ENCODE data around the gene E2F4.

Gene E2F4

GRCh38 chr16:67246081-67246755 lies 54.3 kb downstream of the E2F4 start:
- Mint-ChIP-seq H3K36me3 (ENCODE audit: low read depth) (no peaks in the 10 kb centered on the region), H3K4me1 (peaks cover 49% of the 10 kb centered on the region), H3K27ac (no peak overlapping the region), H3K9me3 (no peaks in the 10 kb centered on the region), H3K4me3 (peak overlapping the region; percentile 81), H3K27me3 (ENCODE audit: low read depth, poor library complexity) (peaks cover 39% of the 10 kb centered on the region)
- DNase-seq = peak; percentile 85
- no peak for TF ChIP-seq CTCF (IDR thresholded peaks at IDR 0.05)

- H3K4me1 Mint-ChIP-seq = peaks cover 45% of the 10 kb centered on the region
- no peaks in the 10 kb centered on the region for H3K9me3 Mint-ChIP-seq
- no peaks in the 10 kb centered on the region for H3K36me3 Mint-ChIP-seq (ENCODE audit: low read depth)
- no peak overlapping the region for H3K27ac Mint-ChIP-seq
- DNase-seq = peak; percentile 48
- peaks cover 42% of the 10 kb centered on the region for H3K27me3 Mint-ChIP-seq (ENCODE audit: low read depth, poor library complexity)
- peak overlapping the region; percentile 81 for H3K4me3 Mint-ChIP-seq
- no peak for TF ChIP-seq CTCF (IDR thresholded peaks at IDR 0.05)
Measured at GRCh38 chr16:67246756-67247191, 54.8 kb downstream of the E2F4 start.

- peak; percentile 99 for DNase-seq
- no peak for TF ChIP-seq CTCF (IDR thresholded peaks at IDR 0.05)
- no peaks in the 10 kb centered on the region for H3K36me3 Mint-ChIP-seq (ENCODE audit: low read depth)
- H3K4me1 Mint-ChIP-seq = peaks cover 45% of the 10 kb centered on the region
- H3K27me3 Mint-ChIP-seq (ENCODE audit: low read depth, poor library complexity) = peaks cover 49% of the 10 kb centered on the region
- no peaks in the 10 kb centered on the region for H3K9me3 Mint-ChIP-seq
- peak within 1 kb of the TSS; percentile 81 for H3K4me3 Mint-ChIP-seq
- peak within 1 kb of the TSS; percentile 36 for H3K27ac Mint-ChIP-seq
Measured at GRCh38 chr16:67247192-67248072, 55.5 kb downstream of the E2F4 start, which contains the start of gene FHOD1. FHOD1 (minus strand) TSS chr16:67247481; CDS start chr16:67247410, 71 bp downstream.

- Mint-ChIP-seq H3K4me1 (peaks cover 45% of the 10 kb centered on the region), H3K9me3 (no peaks in the 10 kb centered on the region), H3K27ac (no peak overlapping the region), H3K36me3 (ENCODE audit: low read depth) (no peaks in the 10 kb centered on the region), H3K27me3 (ENCODE audit: low read depth, poor library complexity) (peaks cover 53% of the 10 kb centered on the region), H3K4me3 (peak overlapping the region; percentile 81)
- TF ChIP-seq CTCF (IDR thresholded peaks at IDR 0.05) = no peak
- DNase-seq = no peak
Measured at GRCh38 chr16:67248073-67248400, 56.1 kb downstream of the E2F4 start.
